Measurements from ENCODE around the gene LHFPL6. TPM values are rescaled to one million over a fixed set of nuclear protein-coding genes. Genes with fewer than 3 reads are reported as not detected.

The LHFPL6 gene
- total and polyA plus RNA-seq, 8 donors, result 50.5 to 113 (median 80.2) TPM

- Histone ChIP-seq H3K27ac (no peak overlapping the region), H3K4me1 (peaks cover 0 to 9% of the 10 kb centered on the region in 2 donors), H3K36me3 (no peaks in the 10 kb centered on the region), H3K9me3 (no peaks in the 10 kb centered on the region), H3K4me3 (no peak overlapping the region), H3K27me3 (no peaks in the 10 kb centered on the region)
- ATAC-seq (no peak), DNase-seq (no peak)
- intact Hi-C loops (cut with DNase I), result no loop called here
- no peak for TF ChIP-seq CTCF (IDR thresholded peaks at IDR 0.05)
These were observed 14.6 kb downstream of the LHFPL6 start for GRCh38 chr13:39588384-39588783.

GRCh38 chr13:39587939-39588338 lies 15.1 kb downstream of the LHFPL6 start:
- DNase-seq (no peak), ATAC-seq (no peak)
- H3K36me3 ChIP-seq, result no peaks in the 10 kb centered on the region
- TF ChIP-seq CTCF (IDR thresholded peaks at IDR 0.05), result no peak
- peaks cover 1 to 9% of the 10 kb centered on the region in 2 donors for H3K4me1 ChIP-seq
- no peak overlapping the region for H3K27ac ChIP-seq
- H3K4me3 ChIP-seq, result no peak overlapping the region
- H3K9me3 ChIP-seq, result no peaks in the 10 kb centered on the region
- H3K27me3 ChIP-seq, result no peaks in the 10 kb centered on the region
- intact Hi-C loops (cut with DNase I), result no loop called here

- H3K36me3 ChIP-seq, result no peaks in the 10 kb centered on the region
- H3K9me3 ChIP-seq, result no peaks in the 10 kb centered on the region
- DNase-seq (no peak), ATAC-seq (no peak)
- intact Hi-C loops (cut with DNase I), result no loop called here
- no peak for TF ChIP-seq CTCF (IDR thresholded peaks at IDR 0.05)
- H3K4me3 ChIP-seq, result no peak overlapping the region
- H3K27ac ChIP-seq, result no peak overlapping the region
- H3K4me1 ChIP-seq, result peaks cover 3 to 9% of the 10 kb centered on the region in 2 donors
- no peaks in the 10 kb centered on the region for H3K27me3 ChIP-seq
These were observed 15.9 kb downstream of the LHFPL6 start for GRCh38 chr13:39586958-39587605.

- no peak for ATAC-seq
- no peaks in the 10 kb centered on the region for H3K27me3 ChIP-seq
- intact Hi-C loops (cut with DNase I), result no loop called here
- no peak overlapping the region for H3K27ac ChIP-seq
- no peak overlapping the region for H3K4me3 ChIP-seq
- H3K4me1 ChIP-seq, result peaks cover 3 to 9% of the 10 kb centered on the region in 2 donors
- TF ChIP-seq CTCF (IDR thresholded peaks at IDR 0.05), result no peak
- H3K9me3 ChIP-seq, result no peaks in the 10 kb centered on the region
- no peak for DNase-seq
- H3K36me3 ChIP-seq, result no peaks in the 10 kb centered on the region
These were observed 16.8 kb downstream of the LHFPL6 start for GRCh38 chr13:39586151-39586550.

GRCh38 chr13:39585219-39585618 lies 17.8 kb downstream of the LHFPL6 start:
- intact Hi-C loops (cut with DNase I), result no loop called here
- Histone ChIP-seq H3K9me3 (no peaks in the 10 kb centered on the region), H3K27ac (no peak overlapping the region), H3K36me3 (no peaks in the 10 kb centered on the region), H3K4me1 (peaks cover 3 to 12% of the 10 kb centered on the region in 2 donors), H3K4me3 (no peak overlapping the region), H3K27me3 (no peaks in the 10 kb centered on the region)
- ATAC-seq (no peak), DNase-seq (no peak)
- no peak for TF ChIP-seq CTCF (IDR thresholded peaks at IDR 0.05)
